ENCODE results near the gene KLHL21.

DNA sequence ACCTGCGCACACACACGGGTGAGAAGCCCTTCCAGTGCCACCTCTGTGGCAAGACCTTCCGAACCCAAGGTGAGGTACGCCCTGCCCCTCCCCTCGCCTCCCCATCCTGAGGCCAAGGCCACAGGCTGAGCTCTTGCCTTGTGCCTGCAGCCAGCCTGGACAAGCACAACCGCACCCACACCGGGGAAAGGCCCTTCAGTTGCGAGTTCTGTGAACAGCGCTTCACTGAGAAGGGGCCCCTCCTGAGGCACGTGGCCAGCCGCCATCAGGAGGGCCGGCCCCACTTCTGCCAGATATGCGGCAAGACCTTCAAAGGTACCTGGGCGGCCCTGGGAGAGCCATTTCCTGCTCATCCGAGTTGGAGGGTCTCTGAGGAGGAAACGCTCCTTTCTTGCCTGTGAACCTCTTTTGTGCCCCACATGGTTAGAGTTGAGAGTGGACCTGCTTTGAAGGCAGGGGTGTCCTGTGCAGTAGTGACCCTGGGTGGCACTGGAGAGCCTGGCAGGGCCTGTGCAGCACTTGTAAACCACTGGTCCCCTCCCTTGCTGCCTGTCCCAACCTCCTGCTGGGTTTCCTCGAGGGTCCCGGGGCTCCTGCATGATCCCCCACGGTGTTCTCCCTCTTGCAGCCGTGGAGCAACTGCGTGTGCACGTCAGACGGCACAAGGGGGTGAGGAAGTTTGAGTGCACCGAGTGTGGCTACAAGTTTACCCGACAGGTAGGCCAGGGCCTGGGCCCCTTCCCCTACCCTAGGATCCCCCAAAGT is 14.4 kb downstream of the KLHL21 start:
- TF ChIP-seq CTCF (IDR thresholded peaks at IDR 0.05) (no peak), POLR2A (IDR thresholded peaks at IDR 0.05) (no peak)

All from heart left ventricle (tissue), 13 donors.